Stomach (tissue), 4 donors: ENCODE results near the gene DDX53.

Source experiments
- EP300 ChIP-seq: sonication (generic); formaldehyde crosslinking; IDR thresholded peaks from one replicate; pipeline ENCODE4 v1.6.1; 2017; ENCODE audit warnings: antibody characterized with exemption
- POLR2A ChIP-seq, 4 donors: fragments of 450-650 bp; IDR thresholded peaks; one replicate each; pipeline ENCODE4 v1.6.1; 2016; ENCODE audit warnings: antibody characterized with exemption in 4 of 4, control low read depth in 2 of 4, mild to moderate bottlenecking in 1 of 4, moderate library complexity in 1 of 4
- POLR2AphosphoS5 ChIP-seq, 3 donors: sonication (generic); formaldehyde crosslinking; IDR thresholded peaks; one replicate each; pipeline ENCODE4 v1.6.1; 2016; ENCODE audit warnings: antibody characterized with exemption in 3 of 3
- TF ChIP-seq, protein P1 (sequence below), 7 experiments: fragments of 450-650 bp in 4 of 7; fragments of 200-600 bp in 3 of 7; sonication (generic) in 3 of 7; IDR thresholded peaks; one replicate each; pipeline ENCODE4 v1.5.1; 2016 to 2019; ENCODE audit warnings: antibody characterized with exemption in 7 of 7, control low read depth in 2 of 7, mild to moderate bottlenecking in 1 of 7

DNA sequence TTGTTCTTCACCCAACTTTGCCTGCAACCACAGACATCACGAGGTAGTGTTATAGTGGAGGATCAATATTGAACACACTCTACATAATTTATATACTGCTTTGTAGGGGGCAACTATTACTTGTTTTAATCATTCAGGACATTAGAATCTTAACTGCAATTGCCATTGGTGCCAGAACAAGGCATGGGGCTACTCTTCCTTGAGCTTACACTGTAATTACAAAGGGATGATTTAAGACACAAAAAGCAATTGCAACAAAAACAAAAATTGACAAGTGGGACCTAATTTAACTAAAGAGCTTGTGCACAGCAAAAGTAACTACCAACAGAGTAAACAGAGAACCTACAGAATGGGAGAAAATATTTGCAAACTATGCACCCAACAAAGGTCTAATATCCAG, 24.0 kb upstream of the DDX53 start:
- TF ChIP-seq, protein P1, sequence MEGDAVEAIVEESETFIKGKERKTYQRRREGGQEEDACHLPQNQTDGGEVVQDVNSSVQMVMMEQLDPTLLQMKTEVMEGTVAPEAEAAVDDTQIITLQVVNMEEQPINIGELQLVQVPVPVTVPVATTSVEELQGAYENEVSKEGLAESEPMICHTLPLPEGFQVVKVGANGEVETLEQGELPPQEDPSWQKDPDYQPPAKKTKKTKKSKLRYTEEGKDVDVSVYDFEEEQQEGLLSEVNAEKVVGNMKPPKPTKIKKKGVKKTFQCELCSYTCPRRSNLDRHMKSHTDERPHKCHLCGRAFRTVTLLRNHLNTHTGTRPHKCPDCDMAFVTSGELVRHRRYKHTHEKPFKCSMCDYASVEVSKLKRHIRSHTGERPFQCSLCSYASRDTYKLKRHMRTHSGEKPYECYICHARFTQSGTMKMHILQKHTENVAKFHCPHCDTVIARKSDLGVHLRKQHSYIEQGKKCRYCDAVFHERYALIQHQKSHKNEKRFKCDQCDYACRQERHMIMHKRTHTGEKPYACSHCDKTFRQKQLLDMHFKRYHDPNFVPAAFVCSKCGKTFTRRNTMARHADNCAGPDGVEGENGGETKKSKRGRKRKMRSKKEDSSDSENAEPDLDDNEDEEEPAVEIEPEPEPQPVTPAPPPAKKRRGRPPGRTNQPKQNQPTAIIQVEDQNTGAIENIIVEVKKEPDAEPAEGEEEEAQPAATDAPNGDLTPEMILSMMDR (IDR thresholded peaks at IDR 0.05) = no peak
- TF ChIP-seq POLR2A (IDR thresholded peaks at IDR 0.05) (no peak), POLR2AphosphoS5 (IDR thresholded peaks at IDR 0.05) (no peak), EP300 (no peak)
